Measurements from ENCODE around the gene DCC. TPM values are rescaled to one million over a fixed set of nuclear protein-coding genes. Genes with fewer than 3 reads are reported as not detected.

The DCC gene
- total RNA-seq, 1 donor from 2014 or later, result 1.0 TPM

GRCh38 chr18:53193870-53194269, 853.9 kb downstream of the DCC start:
- Mint-ChIP-seq H3K9me3 (no peaks in the 10 kb centered on the region), H3K27me3 (ENCODE audit: low read depth) (peaks cover 2% of the 10 kb centered on the region), H3K4me3 (no peak overlapping the region), H3K27ac (no peak overlapping the region), H3K36me3 (no peaks in the 10 kb centered on the region), H3K4me1 (no peaks in the 10 kb centered on the region)
- TF ChIP-seq, protein P1, sequence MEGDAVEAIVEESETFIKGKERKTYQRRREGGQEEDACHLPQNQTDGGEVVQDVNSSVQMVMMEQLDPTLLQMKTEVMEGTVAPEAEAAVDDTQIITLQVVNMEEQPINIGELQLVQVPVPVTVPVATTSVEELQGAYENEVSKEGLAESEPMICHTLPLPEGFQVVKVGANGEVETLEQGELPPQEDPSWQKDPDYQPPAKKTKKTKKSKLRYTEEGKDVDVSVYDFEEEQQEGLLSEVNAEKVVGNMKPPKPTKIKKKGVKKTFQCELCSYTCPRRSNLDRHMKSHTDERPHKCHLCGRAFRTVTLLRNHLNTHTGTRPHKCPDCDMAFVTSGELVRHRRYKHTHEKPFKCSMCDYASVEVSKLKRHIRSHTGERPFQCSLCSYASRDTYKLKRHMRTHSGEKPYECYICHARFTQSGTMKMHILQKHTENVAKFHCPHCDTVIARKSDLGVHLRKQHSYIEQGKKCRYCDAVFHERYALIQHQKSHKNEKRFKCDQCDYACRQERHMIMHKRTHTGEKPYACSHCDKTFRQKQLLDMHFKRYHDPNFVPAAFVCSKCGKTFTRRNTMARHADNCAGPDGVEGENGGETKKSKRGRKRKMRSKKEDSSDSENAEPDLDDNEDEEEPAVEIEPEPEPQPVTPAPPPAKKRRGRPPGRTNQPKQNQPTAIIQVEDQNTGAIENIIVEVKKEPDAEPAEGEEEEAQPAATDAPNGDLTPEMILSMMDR (IDR thresholded peaks at IDR 0.05; ENCODE audit: unreplicated experiment), result no peak
- DNase-seq (ENCODE audit: low spot score in 2 of 2, unreplicated experiment in 2 of 2), result no peak

DNA sequence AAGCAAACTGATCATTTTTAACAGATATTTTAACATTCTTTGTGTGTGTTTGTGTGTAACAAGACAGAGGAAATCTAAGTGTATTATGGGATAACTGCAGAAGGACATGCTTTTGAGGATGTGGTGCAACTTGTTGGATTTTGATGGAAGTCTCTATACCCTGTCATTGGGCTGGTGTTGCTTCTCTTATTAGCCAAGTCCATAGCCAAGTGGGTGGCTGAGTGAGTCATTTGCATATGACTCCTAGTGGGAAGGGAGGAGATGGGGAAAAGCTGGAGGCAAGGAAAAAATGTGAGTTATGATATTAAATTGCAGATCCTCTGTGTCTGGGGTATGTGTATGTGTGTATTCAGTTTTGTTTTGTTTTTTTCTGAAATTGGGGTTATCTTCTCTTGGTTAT, 879.9 kb downstream of the DCC start:
- DNase-seq (ENCODE audit: low spot score in 2 of 2, unreplicated experiment in 2 of 2), result no peak
- Mint-ChIP-seq H3K4me3 (no peak overlapping the region), H3K9me3 (no peaks in the 10 kb centered on the region), H3K27ac (no peak overlapping the region), H3K4me1 (no peaks in the 10 kb centered on the region), H3K27me3 (ENCODE audit: low read depth) (peaks cover 17% of the 10 kb centered on the region), H3K36me3 (no peaks in the 10 kb centered on the region)
- TF ChIP-seq, protein P1 (IDR thresholded peaks at IDR 0.05; ENCODE audit: unreplicated experiment), result no peak

- no peaks in the 10 kb centered on the region for H3K9me3 Mint-ChIP-seq
- no peaks in the 10 kb centered on the region for H3K4me1 Mint-ChIP-seq
- peaks cover 11% of the 10 kb centered on the region for H3K27me3 Mint-ChIP-seq (ENCODE audit: low read depth)
- H3K4me3 Mint-ChIP-seq, result no peak overlapping the region
- H3K36me3 Mint-ChIP-seq, result no peaks in the 10 kb centered on the region
- H3K27ac Mint-ChIP-seq, result no peak overlapping the region
- DNase-seq (ENCODE audit: low spot score in 2 of 2, unreplicated experiment in 2 of 2), result no peak
- TF ChIP-seq, protein P1 (IDR thresholded peaks at IDR 0.05; ENCODE audit: unreplicated experiment), result no peak
These were observed 884.3 kb downstream of the DCC start for GRCh38 chr18:53224128-53224778.

DNA sequence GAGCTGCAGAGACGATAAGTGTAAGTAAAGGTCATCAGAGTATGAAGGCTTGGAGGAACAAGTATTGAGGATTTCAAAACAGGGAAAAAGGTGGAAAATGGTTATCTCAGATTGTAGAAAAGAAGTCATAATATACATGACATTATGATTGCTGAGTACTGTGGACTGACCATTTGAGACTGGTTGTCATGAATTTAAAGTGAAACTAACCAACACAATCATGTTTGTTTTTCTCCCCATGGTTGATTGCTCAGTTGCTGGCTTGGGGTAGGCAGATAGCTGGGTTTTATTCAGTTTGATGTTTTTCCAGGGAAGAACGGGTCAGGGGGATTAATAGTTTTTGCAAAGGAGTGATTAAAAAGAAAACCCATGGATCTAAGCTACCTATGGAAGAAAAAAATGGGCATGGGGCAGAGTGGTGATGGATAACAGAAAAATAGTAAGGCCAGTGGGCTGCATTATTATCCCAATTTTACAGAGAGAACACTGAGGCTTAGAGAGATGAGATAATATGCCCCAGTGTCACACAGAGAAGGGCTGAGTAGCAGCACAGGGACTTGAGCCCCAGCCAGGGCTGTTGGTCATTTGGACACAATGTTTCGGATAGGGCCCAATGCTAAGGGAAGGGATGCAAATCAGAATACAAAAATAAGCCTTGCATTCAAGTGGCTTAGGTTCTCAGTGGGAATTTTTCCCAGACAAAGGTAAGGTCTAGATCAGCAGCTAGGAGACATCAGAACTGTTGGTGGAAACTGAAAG, 885.7 kb downstream of the DCC start:
- no peaks in the 10 kb centered on the region for H3K4me1 Mint-ChIP-seq
- TF ChIP-seq, protein P1 (IDR thresholded peaks at IDR 0.05; ENCODE audit: unreplicated experiment), result no peak
- no peak for DNase-seq (ENCODE audit: low spot score in 2 of 2, unreplicated experiment in 2 of 2)
- peaks cover 2% of the 10 kb centered on the region for H3K27me3 Mint-ChIP-seq (ENCODE audit: low read depth)
- no peak overlapping the region for H3K27ac Mint-ChIP-seq
- H3K4me3 Mint-ChIP-seq, result no peak overlapping the region
- no peaks in the 10 kb centered on the region for H3K9me3 Mint-ChIP-seq
- no peaks in the 10 kb centered on the region for H3K36me3 Mint-ChIP-seq

DNA sequence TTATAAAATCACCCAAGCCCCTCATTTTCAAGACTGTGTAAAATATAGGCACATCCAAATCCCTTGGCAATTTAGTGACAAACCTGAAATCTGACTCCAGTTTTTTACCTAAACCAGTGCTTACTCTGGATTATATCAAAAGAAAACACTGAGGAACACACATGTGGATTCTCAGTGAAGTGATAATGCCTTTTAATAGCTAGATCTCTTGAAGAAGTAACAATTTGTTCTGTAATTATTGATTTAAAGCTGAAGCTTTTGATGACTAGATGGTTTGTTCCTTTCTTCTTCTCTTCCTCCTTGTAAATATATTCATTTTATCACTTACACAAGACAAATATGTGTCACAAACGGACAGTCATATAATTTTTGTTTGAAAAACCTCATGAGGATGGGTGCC, 894.6 kb downstream of the DCC start:
- H3K4me1 Mint-ChIP-seq, result peaks cover 10% of the 10 kb centered on the region
- no peak overlapping the region for H3K27ac Mint-ChIP-seq
- TF ChIP-seq, protein P1 (IDR thresholded peaks at IDR 0.05; ENCODE audit: unreplicated experiment), result no peak

More for the DNA sequence above, 894.6 kb downstream of the DCC start:
- no peaks in the 10 kb centered on the region for H3K9me3 Mint-ChIP-seq
- no peaks in the 10 kb centered on the region for H3K36me3 Mint-ChIP-seq
- H3K4me3 Mint-ChIP-seq, result no peak overlapping the region
- no peaks in the 10 kb centered on the region for H3K27me3 Mint-ChIP-seq (ENCODE audit: low read depth)
- DNase-seq (ENCODE audit: low spot score in 2 of 2, unreplicated experiment in 2 of 2), result no peak
